Neural progenitor cell (in vitro differentiated cells): ENCODE measurements around the gene STXBP4.

Source experiments
- CTCF ChIP-seq: fragments of 200-600 bp; sonication (generic); IDR thresholded peaks from 2 replicates; pipeline ENCODE4 v1.5.1; 2017; ENCODE audit warnings: antibody characterized with exemption, mild to moderate bottlenecking
- EZH2 ChIP-seq: fragments of 200-600 bp; sonication (generic); IDR thresholded peaks from 2 replicates; pipeline ENCODE4 v1.6.1; 2017; ENCODE audit warnings: antibody characterized with exemption, mild to moderate bottlenecking, moderate library complexity
- EZH2phosphoT487 ChIP-seq: fragments of 200-600 bp; sonication (generic); IDR thresholded peaks from 2 replicates; pipeline ENCODE4 v1.6.1; 2017; ENCODE audit warnings: antibody characterized with exemption

GRCh38 chr17:55160501-55160900, 191.9 kb downstream of the STXBP4 start:
- TF ChIP-seq EZH2 (no peak), CTCF (no peak), EZH2phosphoT487 (no peak)
